Duodenal mucosa (tissue), 2 donors: ENCODE measurements around the gene CAMK2G.

Experiments
- H3K27ac ChIP-seq: one replicate; pipeline ENCODE4 v1.7.0; 2013; ENCODE audit warnings: low read depth, low read length
- H3K27me3 ChIP-seq, 2 donors: one replicate each; pipeline ENCODE4 v1.7.0; 2013; ENCODE audit warnings: low read length in 2 of 2, control low read depth in 1 of 2; ENCODE audit not compliant: insufficient read depth in 2 of 2, control insufficient read depth in 1 of 2
- H3K36me3 ChIP-seq, 2 donors: one replicate each; pipeline ENCODE4 v1.7.0; 2013; ENCODE audit warnings: low read length in 2 of 2, control low read depth in 1 of 2; ENCODE audit not compliant: insufficient read depth in 2 of 2, control insufficient read depth in 1 of 2
- H3K4me1 ChIP-seq, 2 donors: one replicate each; pipeline ENCODE4 v1.7.0; 2013; ENCODE audit warnings: low read length in 2 of 2, control low read depth in 1 of 2; ENCODE audit not compliant: insufficient read depth in 2 of 2, control insufficient read depth in 1 of 2
- H3K4me3 ChIP-seq, 2 donors: one replicate each; pipeline ENCODE4 v1.7.0; 2013; ENCODE audit warnings: low read length in 2 of 2, low read depth in 1 of 2
- H3K9ac ChIP-seq, 2 donors: one replicate each; pipeline ENCODE4 v1.7.0; 2013; ENCODE audit warnings: low read length in 2 of 2, low read depth in 1 of 2
- H3K9me3 ChIP-seq, 2 donors: one replicate each; pipeline ENCODE4 v1.7.0; 2013; ENCODE audit warnings: low read length in 2 of 2, control low read depth in 1 of 2; ENCODE audit not compliant: control insufficient read depth in 1 of 2

The CAMK2G gene

GRCh38 chr10:73856261-73856660, 18.1 kb downstream of the CAMK2G start:
- H3K9me3 ChIP-seq: no peaks in the 10 kb centered on the region
- no peak overlapping the region for H3K4me3 ChIP-seq
- H3K4me1 ChIP-seq: peaks cover 65% of the 10 kb centered on the region in 2 donors
- H3K27me3 ChIP-seq: no peaks in the 10 kb centered on the region
- H3K36me3 ChIP-seq: peaks cover 43 to 76% of the 10 kb centered on the region in 2 donors
- no peak overlapping the region for H3K27ac ChIP-seq
- H3K9ac ChIP-seq: no peak overlapping the region

GRCh38 chr10:73855413-73855812, 18.9 kb downstream of the CAMK2G start:
- Histone ChIP-seq H3K9me3 (no peaks in the 10 kb centered on the region), H3K36me3 (peaks cover 47 to 76% of the 10 kb centered on the region in 2 donors), H3K4me3 (no peak overlapping the region), H3K4me1 (peaks cover 65% of the 10 kb centered on the region in 2 donors), H3K9ac (no peak overlapping the region), H3K27me3 (no peaks in the 10 kb centered on the region), H3K27ac (no peak overlapping the region)

- peaks cover 56 to 60% of the 10 kb centered on the region in 2 donors for H3K4me1 ChIP-seq
- peak overlapping the region; percentile 4 to 31 for H3K4me3 ChIP-seq
- H3K9ac ChIP-seq: peak overlapping the region in 1 of 2 donors; percentile 13
- no peak overlapping the region for H3K27ac ChIP-seq
- H3K36me3 ChIP-seq: peaks cover 36 to 70% of the 10 kb centered on the region in 2 donors
- H3K27me3 ChIP-seq: no peaks in the 10 kb centered on the region
- H3K9me3 ChIP-seq: no peaks in the 10 kb centered on the region
Observed at GRCh38 chr10:73854310-73854709, 20.0 kb downstream of the CAMK2G start.

- Histone ChIP-seq H3K9me3 (no peaks in the 10 kb centered on the region), H3K27ac (no peak overlapping the region), H3K36me3 (peaks cover 40 to 72% of the 10 kb centered on the region in 2 donors), H3K4me1 (peaks cover 50 to 51% of the 10 kb centered on the region in 2 donors), H3K9ac (no peak overlapping the region), H3K4me3 (no peak overlapping the region), H3K27me3 (no peaks in the 10 kb centered on the region)
Observed at GRCh38 chr10:73853196-73853595, 21.2 kb downstream of the CAMK2G start.

GRCh38 chr10:73850863-73851461, 23.4 kb downstream of the CAMK2G start:
- H3K4me3 ChIP-seq: no peak overlapping the region
- no peaks in the 10 kb centered on the region for H3K9me3 ChIP-seq
- no peaks in the 10 kb centered on the region for H3K27me3 ChIP-seq
- H3K27ac ChIP-seq: no peak overlapping the region
- H3K4me1 ChIP-seq: peaks cover 27 to 30% of the 10 kb centered on the region in 2 donors
- peaks cover 55 to 76% of the 10 kb centered on the region in 2 donors for H3K36me3 ChIP-seq
- no peak overlapping the region for H3K9ac ChIP-seq

- H3K27me3 ChIP-seq: no peaks in the 10 kb centered on the region
- H3K9me3 ChIP-seq: no peaks in the 10 kb centered on the region
- H3K9ac ChIP-seq: no peak overlapping the region
- H3K36me3 ChIP-seq: peaks cover 55 to 72% of the 10 kb centered on the region in 2 donors
- H3K4me1 ChIP-seq: peaks cover 20 to 24% of the 10 kb centered on the region in 2 donors
- no peak overlapping the region for H3K27ac ChIP-seq
- no peak overlapping the region for H3K4me3 ChIP-seq
Observed at GRCh38 chr10:73850211-73850610, 24.1 kb downstream of the CAMK2G start.

GRCh38 chr10:73848821-73849489, 25.4 kb downstream of the CAMK2G start:
- Histone ChIP-seq H3K4me3 (no peak overlapping the region), H3K9ac (no peak overlapping the region), H3K9me3 (no peaks in the 10 kb centered on the region), H3K27me3 (no peaks in the 10 kb centered on the region), H3K4me1 (peaks cover 7 to 12% of the 10 kb centered on the region in 2 donors), H3K36me3 (peaks cover 60 to 80% of the 10 kb centered on the region in 2 donors), H3K27ac (no peak overlapping the region)

GRCh38 chr10:73847031-73847430, 27.3 kb downstream of the CAMK2G start:
- Histone ChIP-seq H3K36me3 (peaks cover 58 to 79% of the 10 kb centered on the region in 2 donors), H3K4me1 (peaks cover 0 to 6% of the 10 kb centered on the region in 2 donors), H3K9ac (no peak overlapping the region), H3K27me3 (no peaks in the 10 kb centered on the region), H3K27ac (no peak overlapping the region), H3K4me3 (no peak overlapping the region), H3K9me3 (no peaks in the 10 kb centered on the region)

GRCh38 chr10:73843261-73843660, 31.1 kb downstream of the CAMK2G start:
- Histone ChIP-seq H3K4me3 (no peak overlapping the region), H3K36me3 (peaks cover 68 to 85% of the 10 kb centered on the region in 2 donors), H3K9me3 (no peaks in the 10 kb centered on the region), H3K27ac (no peak overlapping the region), H3K27me3 (no peaks in the 10 kb centered on the region), H3K9ac (no peak overlapping the region), H3K4me1 (no peaks in the 10 kb centered on the region)

GRCh38 chr10:73842349-73842748, 32.0 kb downstream of the CAMK2G start:
- Histone ChIP-seq H3K4me3 (no peak overlapping the region), H3K27ac (no peak overlapping the region), H3K9me3 (no peaks in the 10 kb centered on the region), H3K9ac (no peak overlapping the region), H3K36me3 (peaks cover 68 to 85% of the 10 kb centered on the region in 2 donors), H3K4me1 (no peaks in the 10 kb centered on the region), H3K27me3 (no peaks in the 10 kb centered on the region)
